Adrenal gland (tissue), 12 donors: ENCODE data around the gene FAM162A. TPM values are rescaled to one million over a fixed set of nuclear protein-coding genes. Genes with fewer than 3 reads are reported as not detected.

Source experiments
- DNase-seq, 7 donors: peaks; one replicate each; pipeline ENCODE4 v3.0.0-alpha.2; 2019 to 2020
- H3K27ac ChIP-seq, 5 donors: fragments of 200-600 bp; sonication (generic) in 4 of 5; 1 replicate in 3 of 5; 2 replicates in 2 of 5; pipeline versions ENCODE4 v1.5.1 to v1.8.0; 2016 to 2020; ENCODE audit warnings: mild to moderate bottlenecking in 1 of 5
- H3K27me3 ChIP-seq: fragments of 200-600 bp; 2 replicates; pipeline ENCODE4 v1.8.0; 2021
- H3K36me3 ChIP-seq, 2 donors: fragments of 200-600 bp; replicated peaks in 1 of 2; 1 replicate in 1 of 2; 2 replicates in 1 of 2; pipeline versions ENCODE4 v1.5.1 to v1.8.0; 2018 to 2022
- H3K4me1 ChIP-seq, 2 donors: fragments of 200-600 bp; replicated peaks in 1 of 2; 1 replicate in 1 of 2; 2 replicates in 1 of 2; pipeline versions ENCODE4 v1.5.1 to v1.8.0; 2018 to 2021
- H3K4me3 ChIP-seq, 4 donors: fragments of 200-600 bp; sonication (generic) in 3 of 4; one replicate each; pipeline ENCODE4 v1.5.1; 2016 to 2018
- H3K9me3 ChIP-seq, 3 donors: fragments of 200-600 bp; sonication (generic) in 1 of 3; replicated peaks in 1 of 3; 1 replicate in 2 of 3; 2 replicates in 1 of 3; pipeline versions ENCODE4 v1.5.1 to v1.8.0; 2016 to 2021
- POLR2A ChIP-seq, 2 donors: fragments of 450-650 bp; IDR thresholded peaks; one replicate each; pipeline ENCODE4 v1.6.1; 2017; ENCODE audit warnings: antibody characterized with exemption in 2 of 2, mild to moderate bottlenecking in 2 of 2, moderate library complexity in 1 of 2
- WGBS, 4 donors: extraction: QIAGEN DNeasy Blood & Tissue Kit in 2 of 4; methylation state at CpG; one replicate each; pipeline versions ENCODE4 v1.1.5 to v1.1.7; 2013 to 2017; 5-methylcytosine and 5-hydroxymethylcytosine counted together
- intact Hi-C, 2 donors: fragments of 100-400 bp; cut with DNase I; formaldehyde crosslinking; loops; one replicate each; pipeline versions ENCODE4 v1.14.1 to v1.15.0; 2022 to 2023
- polyA plus RNA-seq, 3 donors: library from polyadenylated mRNA; stranded (reverse); fragments of 200-250 nt in 2 of 3; fragments of 350-450 nt in 1 of 3; fragmentation: Illumina TruSeq in 1 of 3; extraction: RNeasy Lipid Tissue Mini Kit (QIAGEN cat#74804) in 1 of 3; gene quantifications; one replicate each; pipeline ENCODE4 v1.2.3, GENCODE V29; 2013 to 2014
- total RNA-seq, 9 donors: library from RNA; depleted of rRNA in 4 of 9; stranded (reverse); fragments of >200 nt in 4 of 9; fragments of 120-200 nt in 1 of 9; fragmentation: NEBNext Ultra II Directional in 1 of 9; extraction: Animal tissue kit (Norgen Biotek cat#: 25700) in 1 of 9; gene quantifications; one replicate each; pipeline versions ENCODE4 v1.1.0 to v1.2.4, GENCODE V29; 2013 to 2023
- TF ChIP-seq, protein P1 (sequence below), 6 experiments: fragments of 450-650 bp in 4 of 6; fragments of 200-600 bp in 2 of 6; sonication (generic) in 1 of 6; IDR thresholded peaks; 1 replicate in 5 of 6; 2 replicates in 1 of 6; pipeline versions ENCODE4 v1.5.1 to v1.8.0; 2016 to 2021; ENCODE audit warnings: antibody characterized with exemption in 6 of 6, mild to moderate bottlenecking in 2 of 6, moderate library complexity in 1 of 6
- donor health status: healthy with polysubstance abuse.
- donor health status: Bipolar disorder and iron deficiency.
- donor health status: DM: yes; HTN: yes; CAD: no.
- donor health status: DM: no; HTN: no; CAD: no.
- donor health status: DM: no; HTN: no; CAD: no.
- donor health status: DM: yes; HTN: yes; CAD: no.

Gene FAM162A
- total and polyA plus RNA-seq, 12 donors: 36.2 to 287 (median 79.7) TPM

DNA sequence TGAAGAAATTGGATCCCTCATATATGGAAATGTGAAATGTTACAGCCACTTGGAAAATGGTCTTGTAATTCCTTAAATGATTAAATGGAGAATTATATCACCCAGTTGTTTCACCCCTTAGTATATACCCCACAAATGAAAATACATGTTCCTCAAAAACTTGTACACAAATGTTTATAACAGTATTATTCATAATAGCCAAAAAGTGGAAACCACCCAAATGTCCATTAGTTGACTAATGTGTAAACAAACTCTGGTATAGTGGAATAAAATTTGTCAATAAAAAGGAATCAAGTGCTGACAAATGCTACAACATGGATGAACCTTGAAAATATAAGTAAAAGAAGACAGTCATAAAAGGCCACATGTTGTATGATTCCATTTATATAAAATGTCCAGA, 12.5 kb downstream of the FAM162A start:
- TF ChIP-seq, protein P1, sequence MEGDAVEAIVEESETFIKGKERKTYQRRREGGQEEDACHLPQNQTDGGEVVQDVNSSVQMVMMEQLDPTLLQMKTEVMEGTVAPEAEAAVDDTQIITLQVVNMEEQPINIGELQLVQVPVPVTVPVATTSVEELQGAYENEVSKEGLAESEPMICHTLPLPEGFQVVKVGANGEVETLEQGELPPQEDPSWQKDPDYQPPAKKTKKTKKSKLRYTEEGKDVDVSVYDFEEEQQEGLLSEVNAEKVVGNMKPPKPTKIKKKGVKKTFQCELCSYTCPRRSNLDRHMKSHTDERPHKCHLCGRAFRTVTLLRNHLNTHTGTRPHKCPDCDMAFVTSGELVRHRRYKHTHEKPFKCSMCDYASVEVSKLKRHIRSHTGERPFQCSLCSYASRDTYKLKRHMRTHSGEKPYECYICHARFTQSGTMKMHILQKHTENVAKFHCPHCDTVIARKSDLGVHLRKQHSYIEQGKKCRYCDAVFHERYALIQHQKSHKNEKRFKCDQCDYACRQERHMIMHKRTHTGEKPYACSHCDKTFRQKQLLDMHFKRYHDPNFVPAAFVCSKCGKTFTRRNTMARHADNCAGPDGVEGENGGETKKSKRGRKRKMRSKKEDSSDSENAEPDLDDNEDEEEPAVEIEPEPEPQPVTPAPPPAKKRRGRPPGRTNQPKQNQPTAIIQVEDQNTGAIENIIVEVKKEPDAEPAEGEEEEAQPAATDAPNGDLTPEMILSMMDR (IDR thresholded peaks at IDR 0.05): no peak
- TF ChIP-seq POLR2A (IDR thresholded peaks at IDR 0.05): no peak
- intact Hi-C loops: no loop called here
- peaks cover 14 to 21% of the 10 kb centered on the region in 2 donors for H3K4me1 ChIP-seq
- no peaks in the 10 kb centered on the region for H3K36me3 ChIP-seq
- H3K4me3 ChIP-seq: no peak overlapping the region
- DNase-seq: no peak
- H3K9me3 ChIP-seq: no peaks in the 10 kb centered on the region
- H3K27ac ChIP-seq: no peak overlapping the region
- no peaks in the 10 kb centered on the region for H3K27me3 ChIP-seq

DNA sequence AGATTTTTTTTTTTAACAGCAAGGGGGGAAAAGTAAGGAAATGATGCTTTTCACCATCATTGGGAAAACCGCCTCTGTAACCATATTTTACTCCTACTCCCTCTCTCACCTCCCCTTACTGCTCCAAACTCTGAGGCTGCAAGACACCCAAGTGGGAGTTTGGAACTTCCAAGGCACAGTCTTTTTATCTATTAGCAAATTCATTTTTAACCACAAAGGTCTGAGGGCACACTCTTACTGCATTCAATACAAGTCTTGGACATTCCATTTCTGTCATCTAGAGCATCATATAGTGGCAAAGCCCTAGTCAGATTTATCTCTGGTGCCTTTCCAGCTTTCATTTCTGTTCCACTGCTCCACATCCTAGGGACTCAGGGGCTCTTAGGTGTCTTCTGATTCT, 13.2 kb downstream of the FAM162A start:
- Histone ChIP-seq H3K27me3 (no peaks in the 10 kb centered on the region), H3K36me3 (no peaks in the 10 kb centered on the region), H3K27ac (no peak overlapping the region), H3K4me1 (peaks cover 7 to 14% of the 10 kb centered on the region in 2 donors), H3K9me3 (no peaks in the 10 kb centered on the region), H3K4me3 (no peak overlapping the region)
- WGBS, 4 donors: 91 to 96% (median 95%) methylated on average over 1 of the region's 1 CpG
- TF ChIP-seq POLR2A (IDR thresholded peaks at IDR 0.05): no peak
- TF ChIP-seq, protein P1 (IDR thresholded peaks at IDR 0.05): no peak
- intact Hi-C loops: no loop called here
- DNase-seq: no peak

DNA sequence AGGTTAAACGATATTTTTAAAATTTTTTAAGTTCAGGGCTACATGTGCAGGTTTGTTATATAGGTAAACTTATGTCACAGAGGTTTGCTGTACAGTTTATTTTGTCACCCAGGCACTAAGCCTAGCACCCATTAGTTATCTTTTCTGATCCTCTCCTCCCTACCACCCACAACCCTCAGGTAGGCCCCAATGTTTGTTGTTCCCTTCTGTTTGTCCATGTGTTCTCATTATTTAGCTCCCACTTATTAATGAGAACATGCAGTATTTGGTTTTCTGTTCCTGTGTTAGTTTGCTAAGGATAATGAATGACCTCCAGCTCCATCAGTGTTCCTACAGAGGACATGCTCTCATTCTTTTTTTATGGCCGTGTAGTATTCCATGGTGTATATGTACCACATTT, 14.9 kb downstream of the FAM162A start:
- H3K9me3 ChIP-seq: no peaks in the 10 kb centered on the region
- no peak overlapping the region for H3K4me3 ChIP-seq
- H3K27ac ChIP-seq: no peak overlapping the region
- TF ChIP-seq POLR2A (IDR thresholded peaks at IDR 0.05): no peak
- TF ChIP-seq, protein P1 (IDR thresholded peaks at IDR 0.05): no peak
- 98 to 100% (median 99%) methylated on average over 2 of the region's 2 CpGs for WGBS, 4 donors
- H3K27me3 ChIP-seq: no peaks in the 10 kb centered on the region
- no peak for DNase-seq
- intact Hi-C loops: no loop called here
- H3K4me1 ChIP-seq: no peaks in the 10 kb centered on the region
- H3K36me3 ChIP-seq: peaks cover 0 to 11% of the 10 kb centered on the region in 2 donors

DNA sequence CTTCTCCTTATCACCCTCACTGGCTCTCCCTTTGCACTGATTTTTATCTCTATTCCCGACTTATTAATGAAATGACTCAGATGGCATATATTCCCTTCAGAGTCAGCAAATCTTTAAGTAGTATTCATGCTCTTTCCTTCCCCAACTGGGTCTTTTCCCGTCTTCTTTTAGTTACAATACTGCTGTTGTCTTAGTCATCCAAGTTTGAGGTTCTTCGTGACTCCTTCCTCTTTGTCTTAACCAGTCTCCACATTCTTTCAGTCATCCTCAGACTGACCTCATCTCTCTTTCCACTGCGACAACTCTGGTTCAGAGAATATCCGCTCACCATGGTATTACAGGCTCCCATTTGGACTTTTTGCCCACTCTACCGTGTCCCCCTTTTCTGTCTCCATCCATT, 19.5 kb downstream of the FAM162A start:
- intact Hi-C loops: no loop called here
- WGBS, 4 donors: 83 to 88% (median 85%) methylated on average over 6 of the region's 6 CpGs

More for the DNA sequence above, 19.5 kb downstream of the FAM162A start:
- H3K9me3 ChIP-seq: no peaks in the 10 kb centered on the region
- H3K27ac ChIP-seq: no peak overlapping the region
- DNase-seq: no peak
- no peak overlapping the region for H3K4me3 ChIP-seq
- H3K27me3 ChIP-seq: no peaks in the 10 kb centered on the region
- H3K4me1 ChIP-seq: no peaks in the 10 kb centered on the region
- TF ChIP-seq POLR2A (IDR thresholded peaks at IDR 0.05): no peak
- TF ChIP-seq, protein P1 (IDR thresholded peaks at IDR 0.05): no peak
- peaks cover 0 to 57% of the 10 kb centered on the region in 2 donors for H3K36me3 ChIP-seq
